ENCODE data around the gene RHBDL3. TPM values are rescaled to one million over a fixed set of nuclear protein-coding genes. Genes with fewer than 3 reads are reported as not detected.

RHBDL3 gene
- total RNA-seq, 1 donor from 2014 or later = not detected

DNA sequence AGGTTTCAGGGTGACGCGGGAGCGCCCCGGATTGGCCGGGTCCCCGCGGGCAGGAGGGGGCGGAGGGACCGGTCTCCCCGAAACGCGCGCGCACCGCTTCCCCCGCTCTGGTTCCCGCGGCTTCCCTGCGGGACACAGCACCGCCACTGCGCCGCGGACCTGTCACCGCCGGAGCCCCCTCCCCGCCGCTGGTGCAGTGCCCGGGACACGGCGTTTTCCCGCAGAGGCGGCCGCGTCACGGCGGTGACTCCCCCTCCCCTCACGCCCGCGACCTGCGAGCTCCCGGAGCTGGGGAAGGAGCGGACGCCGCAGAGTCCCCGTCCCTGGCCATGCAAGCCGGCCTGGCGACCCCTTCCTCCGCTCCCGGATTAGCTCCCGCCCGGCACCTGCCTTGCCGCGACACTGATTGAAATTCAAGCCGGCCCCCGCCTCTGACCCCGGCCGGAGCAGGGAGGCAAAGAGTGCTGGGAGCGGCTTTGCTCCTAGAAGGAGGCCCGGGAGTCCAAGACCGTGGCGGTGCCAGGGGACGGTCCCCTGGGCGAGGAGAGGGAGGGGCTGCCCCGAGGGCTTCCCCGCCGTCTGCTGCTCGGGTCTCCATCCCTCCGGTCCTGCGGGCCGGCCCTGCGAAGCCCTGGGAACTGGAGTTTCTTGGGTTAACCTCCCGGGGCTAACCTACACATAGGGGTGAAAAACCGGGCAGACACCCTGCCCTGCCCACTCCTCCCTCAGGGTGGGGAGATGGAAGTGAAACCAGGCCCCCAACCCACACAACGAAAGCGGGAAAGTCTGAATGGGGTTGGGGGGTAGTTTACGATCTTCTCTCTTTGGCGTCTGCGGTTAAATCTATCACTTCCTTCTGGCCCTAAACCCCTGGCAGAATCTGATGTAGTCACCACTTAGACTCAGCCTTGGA, 1.0 kb downstream of the RHBDL3 start:
- DNase-seq (ENCODE audit: extremely low read depth, low read depth, low spot score) = no peak

- DNase-seq (ENCODE audit: extremely low read depth, low read depth, low spot score) = no peak
Measured at GRCh38 chr17:32267690-32268205, 2.1 kb downstream of the RHBDL3 start.

GRCh38 chr17:32268734-32269288, 3.2 kb downstream of the RHBDL3 start:
- DNase-seq (ENCODE audit: extremely low read depth, low read depth, low spot score) = no peak

GRCh38 chr17:32269377-32269776, 3.7 kb downstream of the RHBDL3 start:
- DNase-seq (ENCODE audit: extremely low read depth, low read depth, low spot score) = no peak

GRCh38 chr17:32271844-32272243, 6.2 kb downstream of the RHBDL3 start:
- DNase-seq (ENCODE audit: extremely low read depth, low read depth, low spot score) = no peak

DNA sequence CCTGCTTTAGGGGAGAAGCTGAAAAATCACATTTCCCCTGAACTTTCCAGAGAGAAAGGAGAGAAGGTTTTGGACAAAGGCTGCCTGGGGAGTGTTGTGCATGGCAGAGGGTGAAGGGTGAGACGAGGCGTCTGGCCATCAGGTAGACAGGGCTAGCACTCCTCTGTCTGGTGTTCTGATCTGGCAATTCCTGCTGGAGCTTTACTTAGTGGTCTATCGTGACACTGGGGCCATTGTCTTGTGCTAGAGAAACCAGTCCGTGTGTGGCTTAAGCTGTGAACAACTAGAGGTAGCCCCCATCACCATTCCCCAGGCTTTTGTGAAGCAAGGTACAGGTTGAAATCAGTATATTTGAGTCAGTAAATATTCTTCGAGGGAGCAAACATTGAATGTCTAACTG, 8.5 kb downstream of the RHBDL3 start:
- DNase-seq (ENCODE audit: extremely low read depth, low read depth, low spot score) = no peak

DNA sequence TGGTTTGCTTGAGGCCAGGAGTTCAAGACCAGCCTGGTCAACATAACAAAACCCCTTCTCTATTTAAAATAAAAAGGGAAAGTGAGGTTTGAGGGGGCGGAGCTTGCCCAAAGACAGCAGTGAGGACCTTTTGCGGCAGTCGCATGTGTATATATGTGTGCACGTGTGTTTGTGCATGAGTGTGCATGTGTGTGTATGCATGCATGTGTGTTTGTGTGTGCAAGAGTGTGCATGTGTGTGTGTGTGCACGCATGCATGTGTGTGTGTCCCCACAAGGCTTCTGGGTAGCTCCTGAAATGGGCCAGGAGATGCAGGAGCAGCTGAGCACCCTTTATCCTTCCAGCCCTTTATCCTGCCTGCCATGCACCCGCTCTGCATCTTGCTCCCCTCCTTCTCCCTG, 9.0 kb downstream of the RHBDL3 start:
- no peak for DNase-seq (ENCODE audit: extremely low read depth, low read depth, low spot score)

DNA sequence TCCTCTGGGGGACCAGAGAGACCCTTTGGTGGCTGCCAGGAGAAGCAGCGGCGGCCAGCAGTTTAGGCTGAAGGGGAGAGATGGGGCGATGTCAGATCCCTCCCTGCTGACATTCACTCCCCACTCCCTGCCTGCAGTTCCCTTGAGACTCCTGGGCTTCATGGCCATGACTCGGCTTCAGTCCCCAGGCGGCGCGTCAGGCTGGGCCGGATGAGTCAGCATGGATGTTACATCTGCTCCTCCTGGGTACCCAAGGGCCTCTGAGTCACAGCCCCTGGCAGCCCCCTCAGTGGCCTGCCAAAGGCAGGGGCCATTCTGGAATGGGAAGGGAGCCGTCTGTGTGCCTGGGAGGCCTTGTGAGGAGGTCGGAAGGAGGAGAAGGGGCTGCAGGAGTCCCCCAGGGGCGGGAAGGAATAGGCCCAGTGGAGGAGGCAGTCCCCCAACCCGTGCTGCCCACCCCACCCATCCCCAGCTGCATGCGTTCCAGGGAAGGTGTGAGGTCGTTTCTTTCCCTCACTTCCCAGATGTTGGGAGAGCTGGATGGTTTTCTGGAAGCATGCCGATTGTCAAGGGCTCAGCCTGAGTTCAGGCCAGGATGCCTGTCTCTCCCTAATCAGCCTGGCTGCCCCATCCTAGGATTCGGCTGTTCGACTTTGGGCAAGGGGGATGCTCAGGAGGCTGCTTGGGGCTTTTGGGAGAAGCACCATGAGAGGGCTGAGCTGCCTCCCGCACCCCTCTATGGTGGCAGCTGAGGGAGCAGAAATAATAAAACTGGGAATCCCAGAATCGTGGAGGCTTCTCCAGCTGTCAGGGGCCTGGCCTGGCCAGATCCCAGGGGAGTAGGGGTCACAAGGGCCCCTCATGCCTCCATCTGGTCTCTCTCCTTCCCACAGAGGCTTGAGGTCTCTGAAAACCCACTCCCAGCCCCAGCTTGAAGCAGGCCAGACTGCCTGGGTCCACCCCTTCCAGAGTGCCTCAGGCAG, 9.7 kb downstream of the RHBDL3 start:
- DNase-seq (ENCODE audit: extremely low read depth, low read depth, low spot score) = no peak

- DNase-seq (ENCODE audit: extremely low read depth, low read depth, low spot score) = no peak
Measured at GRCh38 chr17:32276171-32276601, 10.6 kb downstream of the RHBDL3 start.

DNA sequence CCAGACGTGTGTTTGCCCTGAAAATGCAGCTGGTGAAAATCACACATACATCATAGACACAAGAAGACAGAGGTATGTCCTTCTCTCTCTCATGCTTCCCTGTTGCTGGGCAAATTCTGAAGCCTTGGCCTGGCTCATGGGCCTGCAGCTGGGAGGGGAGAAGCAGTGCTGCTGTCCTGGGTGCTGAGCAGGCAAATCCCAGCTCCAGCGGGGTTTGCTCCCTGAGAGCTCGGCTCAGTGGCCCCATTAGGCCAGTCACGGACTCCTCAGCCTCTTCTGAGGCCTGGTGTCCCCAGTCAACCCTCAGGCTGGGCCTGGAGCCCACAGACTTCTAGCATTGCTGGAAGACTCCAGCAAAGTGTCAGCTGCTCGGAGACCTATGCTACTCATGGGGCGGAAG, 11.7 kb downstream of the RHBDL3 start:
- no peak for DNase-seq (ENCODE audit: extremely low read depth, low read depth, low spot score)

GRCh38 chr17:32278815-32279214, 13.2 kb downstream of the RHBDL3 start:
- DNase-seq (ENCODE audit: extremely low read depth, low read depth, low spot score) = no peak

GRCh38 chr17:32279891-32280716, 14.5 kb downstream of the RHBDL3 start:
- DNase-seq (ENCODE audit: extremely low read depth, low read depth, low spot score) = no peak

DNA sequence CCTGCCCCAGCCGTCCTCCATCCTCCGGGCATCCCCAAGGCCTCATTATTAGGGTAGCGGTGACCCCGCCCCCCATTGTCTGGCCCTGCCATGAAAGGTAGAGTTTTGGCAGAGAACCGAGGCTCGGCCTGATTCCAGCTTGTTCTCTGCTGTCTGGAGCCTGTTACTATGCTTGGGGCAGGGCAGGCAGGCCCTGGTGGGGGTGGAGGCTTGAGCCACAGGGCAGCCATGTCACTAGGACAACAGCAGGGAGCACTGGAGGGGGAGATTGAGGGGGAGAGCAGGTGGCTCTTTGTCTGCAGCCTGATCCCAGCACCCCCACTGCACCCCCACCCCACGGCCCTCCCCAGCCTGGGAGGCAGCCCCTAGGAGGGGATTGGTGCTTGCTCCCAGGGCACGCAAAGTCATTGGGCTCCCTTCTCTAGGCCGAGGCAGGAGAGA, 15.4 kb downstream of the RHBDL3 start:
- no peak for DNase-seq (ENCODE audit: extremely low read depth, low read depth, low spot score)

GRCh38 chr17:32283745-32284201, 18.1 kb downstream of the RHBDL3 start:
- no peak for DNase-seq (ENCODE audit: extremely low read depth, low read depth, low spot score)

DNA sequence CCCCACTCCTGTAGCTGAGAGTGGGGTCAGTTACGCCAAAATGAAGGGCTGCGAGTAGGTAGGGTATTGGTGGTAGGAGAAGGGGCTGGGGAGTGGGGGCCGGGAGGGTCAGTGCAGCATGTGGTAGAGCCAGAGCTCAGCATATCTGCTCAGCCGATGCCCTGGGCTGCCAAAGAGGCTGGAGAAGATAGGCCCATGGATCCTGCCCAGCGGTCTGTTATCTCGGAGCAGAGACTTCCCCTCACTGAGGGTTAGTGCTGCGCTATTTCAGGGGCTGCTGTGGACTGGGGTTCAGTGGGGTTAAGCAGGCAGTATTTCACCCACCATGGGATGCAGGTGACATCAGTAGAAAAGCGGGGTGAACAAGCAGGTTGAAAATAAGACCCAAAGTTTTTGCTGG, 19.7 kb downstream of the RHBDL3 start:
- no peak for DNase-seq (ENCODE audit: extremely low read depth, low read depth, low spot score)

GRCh38 chr17:32285746-32286517, 20.3 kb downstream of the RHBDL3 start:
- no peak for DNase-seq (ENCODE audit: extremely low read depth, low read depth, low spot score)

DNA sequence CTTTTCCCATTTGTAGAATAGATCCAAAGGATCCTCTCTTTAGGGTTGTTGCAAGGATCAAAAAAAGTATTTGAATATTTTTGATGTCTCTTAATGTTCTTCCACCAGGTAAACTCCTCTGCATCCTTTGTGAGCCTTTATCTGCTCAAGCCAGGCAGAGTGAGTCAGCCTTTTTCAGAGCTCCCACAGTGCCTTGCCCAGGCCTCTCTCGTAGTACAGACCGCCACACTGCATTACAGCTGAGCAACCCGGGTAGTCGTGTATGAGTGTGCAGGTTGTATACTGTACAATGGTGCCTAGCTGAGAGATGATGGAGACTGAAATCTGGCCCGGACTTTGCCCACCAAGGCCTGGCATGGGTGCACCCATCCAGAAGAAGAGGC, 20.9 kb downstream of the RHBDL3 start:
- DNase-seq (ENCODE audit: extremely low read depth, low read depth, low spot score) = no peak

- no peak for DNase-seq (ENCODE audit: extremely low read depth, low read depth, low spot score)
Measured at GRCh38 chr17:32287804-32288511, 22.3 kb downstream of the RHBDL3 start.
